A673 (cell line): ENCODE data around the gene CASP14. TPM values are rescaled to one million over a fixed set of nuclear protein-coding genes. Genes with fewer than 3 reads are reported as not detected.

ENCODE experiments used
- BruUV-seq: library from RNA; stranded (reverse); fragments of 400-500 nt; replicated peaks from 2 replicates; lab custom pipeline; 2021; lab: Mats Ljungman, UMichigan
- CTCF ChIA-PET: fragments of 300-600 bp; sonication (Branson Sonifier 250); formaldehyde crosslinking; loops from one replicate; lab custom pipeline; 2022; ENCODE audit warnings: antibody characterized with exemption; lab: Charles Lee
- POLR2A ChIA-PET: fragments of 300-600 bp; sonication (Branson Sonifier 250); formaldehyde crosslinking; loops from one replicate; lab custom pipeline; 2022; ENCODE audit warnings: antibody characterized with exemption; ENCODE audit not compliant: low non-redundant PET; lab: Charles Lee
- DNase-seq: peaks from one replicate; pipeline ENCODE4 v3.0.0-alpha.2; 2015; ENCODE audit warnings: low spot score
- H3K27ac ChIP-seq: fragments of 200-600 bp; sonication (generic); 2 replicates; pipeline ENCODE4 v1.5.1; 2016; ENCODE audit warnings: mixed run types, low read depth, mild to moderate bottlenecking, mixed read lengths, antibody characterized with exemption, low read length; ENCODE audit not compliant: poor library complexity, severe bottlenecking
- H3K27me3 ChIP-seq: fragments of 200-600 bp; sonication (generic); replicated peaks from 2 replicates; pipeline ENCODE4 v1.6.1; 2017; ENCODE audit warnings: mixed run types, low read depth, mild to moderate bottlenecking, mixed read lengths, antibody characterized with exemption, low read length; ENCODE audit not compliant: insufficient read depth, poor library complexity
- H3K36me3 ChIP-seq: fragments of 200-600 bp; sonication (generic); 2 replicates; pipeline ENCODE4 v1.6.1; 2016; ENCODE audit warnings: mixed run types, mild to moderate bottlenecking, mixed read lengths, antibody characterized with exemption, low read length; ENCODE audit not compliant: insufficient read depth, poor library complexity, severe bottlenecking
- H3K4me1 ChIP-seq: fragments of 200-600 bp; sonication (generic); 2 replicates; pipeline ENCODE4 v1.6.1; 2017; ENCODE audit warnings: mixed run types, mild to moderate bottlenecking, mixed read lengths, antibody characterized with exemption, low read length; ENCODE audit not compliant: insufficient read depth, poor library complexity, severe bottlenecking
- H3K4me3 ChIP-seq: fragments of 200-600 bp; sonication (generic); 2 replicates; pipeline ENCODE4 v1.5.1; 2016; ENCODE audit warnings: low read depth, mixed run types, mild to moderate bottlenecking, mixed read lengths, low read length; ENCODE audit not compliant: poor library complexity, severe bottlenecking
- H3K9me3 ChIP-seq: fragments of 200-600 bp; sonication (generic); 2 replicates; pipeline ENCODE4 v1.6.1; 2016; ENCODE audit warnings: mixed run types, low read depth, mild to moderate bottlenecking, mixed read lengths, antibody characterized with exemption, low read length; ENCODE audit not compliant: poor library complexity, severe bottlenecking
- EZH2 ChIP-seq: fragments of 200-600 bp; sonication (generic); IDR thresholded peaks from 2 replicates; pipeline ENCODE4 v1.6.1; 2017; ENCODE audit warnings: borderline replicate concordance, low read depth, mild to moderate bottlenecking, mixed read lengths, antibody characterized with exemption, low read length; ENCODE audit not compliant: poor library complexity, severe bottlenecking
- intact Hi-C: fragments of 100-400 bp; cut with micrococcal nuclease; formaldehyde crosslinking; loops from one replicate; pipeline ENCODE4 v1.10.0; 2022; ENCODE audit not compliant: unreplicated experiment
- total RNA-seq: library from RNA; stranded (reverse); gene quantifications from 2 replicates; pipeline ENCODE4 v1.2.3, GENCODE V29; 2021
- TF ChIP-seq, protein P1 (sequence below): fragments of 300-800, 200-600 bp; sonication (generic); conservative IDR thresholded peaks from 2 replicates; pipeline ENCODE4 v1.5.1; 2017; ENCODE audit warnings: low read depth, mild to moderate bottlenecking, antibody characterized with exemption, low read length, moderate library complexity, mixed read lengths

CASP14 gene
- total RNA-seq, 1 experiment from 2014 or later = not detected

DNA sequence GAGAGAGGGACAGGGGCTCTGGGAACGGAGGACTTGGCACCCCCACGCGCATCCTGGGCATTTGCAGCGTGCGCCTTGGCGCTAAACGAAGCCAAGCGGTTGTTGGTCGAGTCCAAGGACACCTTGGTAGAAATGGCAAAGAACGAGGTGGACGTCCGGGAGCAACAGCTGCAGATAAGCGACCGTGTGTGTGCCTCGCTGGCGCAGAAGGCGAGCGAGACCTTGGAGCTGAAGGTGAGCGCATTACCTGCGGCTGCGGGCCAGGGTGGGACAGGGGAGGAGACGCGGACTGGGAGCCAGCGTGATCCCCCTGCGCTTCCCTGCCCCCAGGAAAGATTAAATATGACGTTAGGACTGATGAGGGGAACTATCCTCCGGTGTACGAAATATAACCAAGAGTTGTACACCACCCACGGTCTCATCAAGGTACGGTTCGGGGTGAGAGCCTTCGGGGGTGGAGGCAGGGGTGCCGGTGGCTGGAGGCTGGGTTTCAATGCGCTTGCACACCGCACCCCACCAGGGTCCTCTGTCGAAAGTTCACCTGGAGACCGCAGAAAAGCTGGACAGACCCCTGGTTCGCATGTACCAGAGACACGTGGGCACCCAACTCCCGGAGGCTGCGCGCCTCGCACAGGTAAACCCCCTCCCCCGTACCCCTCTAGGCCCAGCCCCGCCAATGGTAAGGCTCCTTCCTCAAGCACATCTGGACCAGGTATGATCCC, 27.8 kb upstream of the CASP14 start:
- intact Hi-C loops = no loop called here
- Histone ChIP-seq H3K4me3 (no peak overlapping the region), H3K27ac (no peak overlapping the region), H3K36me3 (no peaks in the 10 kb centered on the region), H3K9me3 (no peaks in the 10 kb centered on the region), H3K4me1 (no peaks in the 10 kb centered on the region), H3K27me3 (no peaks in the 10 kb centered on the region)
- BruUV-seq = no TSS peak
- TF ChIP-seq, protein P1, sequence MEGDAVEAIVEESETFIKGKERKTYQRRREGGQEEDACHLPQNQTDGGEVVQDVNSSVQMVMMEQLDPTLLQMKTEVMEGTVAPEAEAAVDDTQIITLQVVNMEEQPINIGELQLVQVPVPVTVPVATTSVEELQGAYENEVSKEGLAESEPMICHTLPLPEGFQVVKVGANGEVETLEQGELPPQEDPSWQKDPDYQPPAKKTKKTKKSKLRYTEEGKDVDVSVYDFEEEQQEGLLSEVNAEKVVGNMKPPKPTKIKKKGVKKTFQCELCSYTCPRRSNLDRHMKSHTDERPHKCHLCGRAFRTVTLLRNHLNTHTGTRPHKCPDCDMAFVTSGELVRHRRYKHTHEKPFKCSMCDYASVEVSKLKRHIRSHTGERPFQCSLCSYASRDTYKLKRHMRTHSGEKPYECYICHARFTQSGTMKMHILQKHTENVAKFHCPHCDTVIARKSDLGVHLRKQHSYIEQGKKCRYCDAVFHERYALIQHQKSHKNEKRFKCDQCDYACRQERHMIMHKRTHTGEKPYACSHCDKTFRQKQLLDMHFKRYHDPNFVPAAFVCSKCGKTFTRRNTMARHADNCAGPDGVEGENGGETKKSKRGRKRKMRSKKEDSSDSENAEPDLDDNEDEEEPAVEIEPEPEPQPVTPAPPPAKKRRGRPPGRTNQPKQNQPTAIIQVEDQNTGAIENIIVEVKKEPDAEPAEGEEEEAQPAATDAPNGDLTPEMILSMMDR = no peak
- TF ChIP-seq EZH2 = no peak
- no peak for DNase-seq
- CTCF ChIA-PET = no interaction called here
- POLR2A ChIA-PET = interaction anchor here (0.6 kb wide), 1 partner anchor 101 kb away, joined by 3 read pairs; no protein-coding TSS in a partner anchor

DNA sequence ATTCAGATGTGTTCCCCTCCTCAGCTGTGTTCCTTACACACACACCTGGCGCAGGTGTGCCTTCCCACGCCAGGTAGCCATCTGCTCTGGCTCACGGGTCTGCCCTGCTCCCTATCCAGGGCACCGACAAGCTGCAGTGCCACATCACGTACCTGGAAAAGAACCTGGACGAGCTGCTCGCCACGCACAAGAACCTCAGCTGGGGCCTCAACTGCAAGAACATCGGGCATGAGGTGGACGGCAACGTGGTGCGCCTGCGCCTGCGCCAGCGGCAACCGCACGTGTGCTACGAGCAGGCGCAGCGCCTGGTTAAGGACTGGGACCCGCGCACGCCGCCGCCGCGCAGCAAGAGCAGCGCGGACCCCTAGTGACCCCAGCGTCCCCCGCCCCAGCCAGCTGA, 26.5 kb upstream of the CASP14 start:
- ChIA-PET POLR2A (no interaction called here), CTCF (no interaction called here)
- H3K36me3 ChIP-seq = no peaks in the 10 kb centered on the region
- TF ChIP-seq, protein P1 = no peak
- TF ChIP-seq EZH2 = no peak
- H3K4me3 ChIP-seq = no peak overlapping the region
- intact Hi-C loops = no loop called here
- DNase-seq = no peak
- no peak overlapping the region for H3K27ac ChIP-seq
- H3K27me3 ChIP-seq = no peaks in the 10 kb centered on the region
- no peaks in the 10 kb centered on the region for H3K9me3 ChIP-seq
- BruUV-seq = no TSS peak
- H3K4me1 ChIP-seq = no peaks in the 10 kb centered on the region

DNA sequence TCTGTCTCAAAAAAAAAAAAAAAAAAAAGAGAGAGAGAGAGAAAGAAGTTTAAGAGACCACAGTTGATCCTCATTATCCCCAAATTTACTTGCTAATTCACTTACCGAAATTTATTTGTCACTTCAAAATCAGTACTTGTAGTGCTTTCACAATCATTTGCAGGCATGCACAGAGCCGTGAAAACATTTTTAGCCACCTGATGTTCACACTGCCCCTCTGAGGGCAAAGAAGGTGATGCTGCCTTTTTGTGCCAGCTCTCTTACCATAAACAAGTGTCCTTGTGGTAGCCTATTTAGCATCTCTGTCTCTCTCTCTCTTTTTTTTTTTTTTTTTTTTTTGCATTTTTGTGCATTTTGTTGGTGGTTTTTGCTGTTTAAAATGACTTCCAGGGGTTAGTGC, 24.1 kb upstream of the CASP14 start:
- Histone ChIP-seq H3K4me3 (no peak overlapping the region), H3K27ac (no peak overlapping the region), H3K27me3 (no peaks in the 10 kb centered on the region), H3K36me3 (no peaks in the 10 kb centered on the region), H3K4me1 (no peaks in the 10 kb centered on the region), H3K9me3 (no peaks in the 10 kb centered on the region)
- intact Hi-C loops = no loop called here
- TF ChIP-seq EZH2 = no peak
- TF ChIP-seq, protein P1 = peak; percentile 46
- ChIA-PET CTCF (no interaction called here), POLR2A (interaction anchor here (0.7 kb wide), 1 partner anchor 108 kb away, joined by 4 read pairs; no protein-coding TSS in a partner anchor)
- peak; percentile 23 for DNase-seq
- BruUV-seq = no TSS peak
